CD14-positive monocyte (primary cell): ENCODE results near the gene SLC7A5. TPM values are rescaled to one million over a fixed set of nuclear protein-coding genes. Genes with fewer than 3 reads are reported as not detected.

Experiments
- DNase-seq, 3 donors: peaks; one replicate each; pipeline ENCODE4 v3.0.0-alpha.2; 2011 to 2022
- H2AFZ ChIP-seq: 2 replicates; pipeline ENCODE4 v1.6.0; 2012; ENCODE audit warnings: mild to moderate bottlenecking, low read depth, low read length, inconsistent platforms; ENCODE audit not compliant: insufficient read depth, poor library complexity, severe bottlenecking
- H3K27ac ChIP-seq, 2 donors: 1 replicate in 1 of 2; 2 replicates in 1 of 2; pipeline ENCODE4 v1.5.1; 2012 to 2013; ENCODE audit warnings: low read length in 2 of 2, control low read depth in 1 of 2, inconsistent platforms in 1 of 2, low read depth in 1 of 2, mild to moderate bottlenecking in 1 of 2
- H3K27me3 ChIP-seq, 2 donors: one replicate each; pipeline versions ENCODE4 v1.6.0 to v1.6.1; 2011 to 2013; ENCODE audit warnings: low read length in 2 of 2; ENCODE audit not compliant: control insufficient read depth in 2 of 2, insufficient read depth in 2 of 2
- H3K36me3 ChIP-seq, 2 donors: replicated peaks in 1 of 2; 1 replicate in 1 of 2; 2 replicates in 1 of 2; pipeline versions ENCODE4 v1.5.1 to v1.6.1; 2012 to 2013; ENCODE audit warnings: low read length in 2 of 2, control low read depth in 1 of 2, inconsistent platforms in 1 of 2, mild to moderate bottlenecking in 1 of 2; ENCODE audit not compliant: insufficient read depth in 2 of 2, control insufficient read depth in 1 of 2
- H3K4me1 ChIP-seq, 2 donors: 1 replicate in 1 of 2; 2 replicates in 1 of 2; pipeline versions ENCODE4 v1.5.1 to v1.6.1; 2012 to 2013; ENCODE audit warnings: low read length in 2 of 2, control low read depth in 1 of 2, inconsistent platforms in 1 of 2, mild to moderate bottlenecking in 1 of 2, moderate library complexity in 1 of 2; ENCODE audit not compliant: insufficient read depth in 2 of 2, control insufficient read depth in 1 of 2
- H3K4me2 ChIP-seq: replicated peaks from 2 replicates; pipeline ENCODE3; 2012; ENCODE audit warnings: low read length, moderate library complexity, mild to moderate bottlenecking; ENCODE audit not compliant: poor library complexity, severe bottlenecking; ENCODE audit errors: extremely low read depth
- H3K4me3 ChIP-seq, 3 experiments: fragments of 200-600 bp in 1 of 3; sonication (generic) in 1 of 3; replicated peaks in 1 of 3; 1 replicate in 2 of 3; 2 replicates in 1 of 3; pipeline ENCODE4 v1.5.1; 2011 to 2013; ENCODE audit warnings: low read length in 3 of 3, mild to moderate bottlenecking in 3 of 3, control low read depth in 2 of 3, low read depth in 2 of 3, inconsistent platforms in 1 of 3, moderate library complexity in 1 of 3
- H3K79me2 ChIP-seq: 2 replicates; pipeline ENCODE4 v1.6.0; 2012; ENCODE audit warnings: mild to moderate bottlenecking, control low read depth, inconsistent platforms, low read length, moderate library complexity; ENCODE audit not compliant: insufficient read depth
- H3K9ac ChIP-seq: 2 replicates; pipeline ENCODE4 v1.6.0; 2017; ENCODE audit warnings: low read length, mild to moderate bottlenecking; ENCODE audit not compliant: insufficient read depth, poor library complexity, severe bottlenecking
- H3K9me3 ChIP-seq, 2 donors: replicated peaks in 1 of 2; 1 replicate in 1 of 2; 2 replicates in 1 of 2; pipeline versions ENCODE4 v1.5.1 to v1.6.1; 2012 to 2013; ENCODE audit warnings: low read length in 2 of 2, control low read depth in 1 of 2; ENCODE audit not compliant: control insufficient read depth in 1 of 2, insufficient read depth in 1 of 2
- H4K20me1 ChIP-seq: 2 replicates; pipeline ENCODE4 v1.6.0; 2012; ENCODE audit warnings: mild to moderate bottlenecking, low read length, control low read depth, moderate library complexity; ENCODE audit not compliant: insufficient read depth
- H3K27ac Mint-ChIP-seq, 7 donors: one replicate each; pipeline ENCODE4 v1.8.0; 2020; ENCODE audit warnings: mild to moderate bottlenecking in 7 of 7, mixed read lengths in 7 of 7, moderate library complexity in 6 of 7, inconsistent platforms in 2 of 7
- H3K27me3 Mint-ChIP-seq, 3 donors: one replicate each; pipeline ENCODE4 v1.8.0; 2021 to 2022; ENCODE audit warnings: low read depth in 3 of 3, mild to moderate bottlenecking in 3 of 3, mixed read lengths in 3 of 3, moderate library complexity in 3 of 3, inconsistent platforms in 1 of 3
- H3K36me3 Mint-ChIP-seq, 2 donors: one replicate each; pipeline ENCODE4 v1.8.0; 2020; ENCODE audit warnings: mixed read lengths in 2 of 2, inconsistent platforms in 1 of 2, mild to moderate bottlenecking in 1 of 2
- H3K4me1 Mint-ChIP-seq: one replicate; pipeline ENCODE4 v1.8.0; 2020; ENCODE audit warnings: mild to moderate bottlenecking, mixed read lengths
- H3K4me3 Mint-ChIP-seq, 2 donors: one replicate each; pipeline ENCODE4 v1.8.0; 2020; ENCODE audit warnings: mild to moderate bottlenecking in 2 of 2, mixed read lengths in 2 of 2, moderate library complexity in 1 of 2
- H3K9me3 Mint-ChIP-seq, 7 donors: one replicate each; pipeline ENCODE4 v1.8.0; 2020 to 2022; ENCODE audit warnings: mixed read lengths in 7 of 7, mild to moderate bottlenecking in 6 of 7, moderate library complexity in 6 of 7, inconsistent platforms in 2 of 7
- CTCF ChIP-seq: fragments of 200-600 bp; IDR thresholded peaks from one replicate; pipeline ENCODE4 v1.8.0; 2022; ENCODE audit warnings: antibody characterized with exemption, mild to moderate bottlenecking
- WGBS: methylation state at CpG from one replicate; pipeline ENCODE4 v1.1.5; 2013; ENCODE audit warnings: missing lambda C conversion rate; ENCODE audit not compliant: insufficient coverage; 5-methylcytosine and 5-hydroxymethylcytosine counted together
- intact Hi-C, 2 donors: fragments of 100-400 bp; cut with micrococcal nuclease; formaldehyde crosslinking; loops; one replicate each; pipeline versions ENCODE4 v1.15.0 to v1.15.1; 2023
- polyA plus RNA-seq, 3 donors: library from polyadenylated mRNA; depleted of rRNA in 1 of 3; unstranded in 2 of 3; stranded (reverse) in 1 of 3; fragments of 300-500 nt in 2 of 3; fragments of >200 nt in 1 of 3; fragmentation: Illumina TruSeq in 2 of 3; gene quantifications; 1 replicate in 2 of 3; 2 replicates in 1 of 3; pipeline ENCODE4 v1.2.3, GENCODE V29; 2012 to 2021

Gene SLC7A5
- polyA plus RNA-seq, 3 donors, result 0.40 to 5.8 (median 1.1) TPM

GRCh38 chr16:87850009-87851006 lies 19.0 kb downstream of the SLC7A5 start:
- DNase-seq, result peak; percentile 65 to 74 (median 67)
- no peak overlapping the region for H3K4me3 ChIP-seq
- H3K36me3 Mint-ChIP-seq, result peaks cover 17 to 23% of the 10 kb centered on the region in 2 donors
- 57% methylated on average over 20 of the region's 25 CpGs for WGBS
- no peaks in the 10 kb centered on the region for H3K27me3 ChIP-seq
- H3K27ac Mint-ChIP-seq, result no peak overlapping the region
- H3K36me3 ChIP-seq, result peaks cover 0 to 5% of the 10 kb centered on the region in 2 donors
- H3K4me1 Mint-ChIP-seq, result peaks cover 22% of the 10 kb centered on the region
- H3K4me3 Mint-ChIP-seq, result no peak overlapping the region
- H3K27me3 Mint-ChIP-seq, result peaks cover 3 to 4% (median 3%) of the 10 kb centered on the region in 3 donors
- H3K9ac ChIP-seq, result no peak overlapping the region
- H2AFZ ChIP-seq, result no peak overlapping the region
- peak; percentile 99 for TF ChIP-seq CTCF
- intact Hi-C loops, result loop anchor here (1.0 to 10.0 kb wide), 6 partner anchors 20 to 154 kb away; no protein-coding TSS in a partner anchor
- H3K9me3 ChIP-seq, result no peaks in the 10 kb centered on the region
- H3K4me1 ChIP-seq, result peaks cover 26 to 33% of the 10 kb centered on the region in 2 donors
- H3K79me2 ChIP-seq, result peaks cover 5% of the 10 kb centered on the region
- peaks cover 0 to 2% (median 0%) of the 10 kb centered on the region in 7 donors for H3K9me3 Mint-ChIP-seq
- H3K4me2 ChIP-seq, result peak overlapping the region; percentile 16
- H3K27ac ChIP-seq, result no peak overlapping the region
- peaks cover 5% of the 10 kb centered on the region for H4K20me1 ChIP-seq

- no peaks in the 10 kb centered on the region for H3K9me3 ChIP-seq
- H3K27me3 Mint-ChIP-seq, result peaks cover 3% of the 10 kb centered on the region in 3 donors
- WGBS, result 93% methylated on average over 16 of the region's 16 CpGs
- H3K4me1 ChIP-seq, result peaks cover 26 to 30% of the 10 kb centered on the region in 2 donors
- no peak for DNase-seq
- peaks cover 17 to 23% of the 10 kb centered on the region in 2 donors for H3K36me3 Mint-ChIP-seq
- H4K20me1 ChIP-seq, result peaks cover 4% of the 10 kb centered on the region
- no peak overlapping the region for H3K4me3 Mint-ChIP-seq
- H3K27me3 ChIP-seq, result no peaks in the 10 kb centered on the region
- H3K27ac ChIP-seq, result no peak overlapping the region
- H3K9ac ChIP-seq, result no peak overlapping the region
- H3K4me2 ChIP-seq, result no peak overlapping the region
- H3K4me3 ChIP-seq, result no peak overlapping the region
- H3K79me2 ChIP-seq, result peaks cover 5% of the 10 kb centered on the region
- peaks cover 22% of the 10 kb centered on the region for H3K4me1 Mint-ChIP-seq
- H3K36me3 ChIP-seq, result peaks cover 0 to 5% of the 10 kb centered on the region in 2 donors
- no peak overlapping the region for H3K27ac Mint-ChIP-seq
- TF ChIP-seq CTCF, result no peak
- intact Hi-C loops, result loop anchor here (1.0 to 10.0 kb wide), 6 partner anchors 21 to 155 kb away; no protein-coding TSS in a partner anchor
- H2AFZ ChIP-seq, result no peak overlapping the region
- H3K9me3 Mint-ChIP-seq, result peaks cover 0 to 2% (median 0%) of the 10 kb centered on the region in 7 donors
Measured at GRCh38 chr16:87849419-87850008, 19.8 kb downstream of the SLC7A5 start.
